ENCODE results near the gene MYBPH. TPM values are rescaled to one million over a fixed set of nuclear protein-coding genes. Genes with fewer than 3 reads are reported as not detected.

Gene MYBPH
- polyA plus RNA-seq, 3 donors, result 0.04 to 0.52 (median 0.16) TPM

- H3K4me1 Mint-ChIP-seq, result peaks cover 8% of the 10 kb centered on the region
- no peaks in the 10 kb centered on the region for H3K36me3 Mint-ChIP-seq
- no peak for DNase-seq
- intact Hi-C loops (cut with micrococcal nuclease), result no loop called here
- Histone ChIP-seq H3K36me3 (replicated peaks in 1 of 2; ENCODE audit: control insufficient read depth in 1 of 2, insufficient read depth in 2 of 2, low read length in 2 of 2) (no peaks in the 10 kb centered on the region), H4K20me1 (ENCODE audit: insufficient read depth, low read length) (no peaks in the 10 kb centered on the region), H3K4me2 (replicated peaks; ENCODE audit: extremely low read depth, low read length, poor library complexity, severe bottlenecking) (no peak overlapping the region), H3K9ac (ENCODE audit: insufficient read depth, low read length, poor library complexity, severe bottlenecking) (no peak overlapping the region), H3K27ac (ENCODE audit: low read depth in 1 of 2, low read length in 2 of 2) (no peak overlapping the region), H3K79me2 (ENCODE audit: insufficient read depth, low read length) (no peaks in the 10 kb centered on the region), H3K27me3 (ENCODE audit: control insufficient read depth in 2 of 2, insufficient read depth in 2 of 2, low read length in 2 of 2) (peaks cover 0 to 7% of the 10 kb centered on the region in 2 donors), H3K4me1 (ENCODE audit: control insufficient read depth in 1 of 2, insufficient read depth in 2 of 2, low read length in 2 of 2) (peaks cover 0 to under 1% of the 10 kb centered on the region in 2 donors), H3K9me3 (replicated peaks in 1 of 2; ENCODE audit: control insufficient read depth in 1 of 2, insufficient read depth in 1 of 2, low read length in 2 of 2) (no peaks in the 10 kb centered on the region), H3K4me3 (replicated peaks in 1 of 3; ENCODE audit: low read depth in 2 of 3, low read length in 3 of 3) (no peak overlapping the region), H2AFZ (ENCODE audit: insufficient read depth, low read depth, low read length, poor library complexity, severe bottlenecking) (no peak overlapping the region)
- no peak overlapping the region for H3K27ac Mint-ChIP-seq
- no peak overlapping the region for H3K4me3 Mint-ChIP-seq
- TF ChIP-seq CTCF (IDR thresholded peaks at IDR 0.05), result no peak
- no peaks in the 10 kb centered on the region for H3K9me3 Mint-ChIP-seq
- 97% methylated on average over 14 of the region's 18 CpGs for WGBS (ENCODE audit: insufficient coverage)
- peaks cover 8 to 31% (median 26%) of the 10 kb centered on the region in 3 donors for H3K27me3 Mint-ChIP-seq (ENCODE audit: low read depth in 3 of 3)
These were observed 47.6 kb upstream of the MYBPH start for GRCh38 chr1:203223012-203223775.

GRCh38 chr1:203219934-203220333 is 44.3 kb upstream of the MYBPH start:
- H3K27ac Mint-ChIP-seq, result no peak overlapping the region
- H4K20me1 ChIP-seq (ENCODE audit: insufficient read depth, low read length), result no peaks in the 10 kb centered on the region
- no peak overlapping the region for H3K4me3 Mint-ChIP-seq
- H3K79me2 ChIP-seq (ENCODE audit: insufficient read depth, low read length), result no peaks in the 10 kb centered on the region
- H3K36me3 ChIP-seq (replicated peaks in 1 of 2; ENCODE audit: control insufficient read depth in 1 of 2, insufficient read depth in 2 of 2, low read length in 2 of 2), result no peaks in the 10 kb centered on the region
- H3K27me3 ChIP-seq (ENCODE audit: control insufficient read depth in 2 of 2, insufficient read depth in 2 of 2, low read length in 2 of 2), result peaks cover 0 to 5% of the 10 kb centered on the region in 2 donors
- no peaks in the 10 kb centered on the region for H3K9me3 Mint-ChIP-seq
- H2AFZ ChIP-seq (ENCODE audit: insufficient read depth, low read depth, low read length, poor library complexity, severe bottlenecking), result no peak overlapping the region
- DNase-seq, result no peak
- H3K4me3 ChIP-seq (replicated peaks in 1 of 3; ENCODE audit: low read depth in 2 of 3, low read length in 3 of 3), result no peak overlapping the region
- no peak overlapping the region for H3K27ac ChIP-seq (ENCODE audit: low read depth in 1 of 2, low read length in 2 of 2)
- intact Hi-C loops (cut with micrococcal nuclease), result loop anchor here (5.0 kb wide), 2 partner anchors 43 to 48 kb away; partner anchors contain the start of gene MYBPH (in 1 of the 2)
- 94% methylated on average over 7 of the region's 8 CpGs for WGBS (ENCODE audit: insufficient coverage)
- no peak overlapping the region for H3K9ac ChIP-seq (ENCODE audit: insufficient read depth, low read length, poor library complexity, severe bottlenecking)
- H3K9me3 ChIP-seq (replicated peaks in 1 of 2; ENCODE audit: control insufficient read depth in 1 of 2, insufficient read depth in 1 of 2, low read length in 2 of 2), result no peaks in the 10 kb centered on the region
- no peak for TF ChIP-seq CTCF (IDR thresholded peaks at IDR 0.05)
- peaks cover 35% of the 10 kb centered on the region for H3K4me1 Mint-ChIP-seq
- H3K36me3 Mint-ChIP-seq, result no peaks in the 10 kb centered on the region
- H3K27me3 Mint-ChIP-seq (ENCODE audit: low read depth in 3 of 3), result peaks cover 8 to 37% (median 27%) of the 10 kb centered on the region in 3 donors
- H3K4me1 ChIP-seq (ENCODE audit: control insufficient read depth in 1 of 2, insufficient read depth in 2 of 2, low read length in 2 of 2), result peaks cover 24 to 32% of the 10 kb centered on the region in 2 donors
- no peak overlapping the region for H3K4me2 ChIP-seq (replicated peaks; ENCODE audit: extremely low read depth, low read length, poor library complexity, severe bottlenecking)
